ENCODE data around the gene ATM.

GRCh38 chr11:108223348-108224149 is 682 bp downstream of the ATM start:
- TF ChIP-seq ZNF24 (IDR thresholded peaks at IDR 0.05) = no peak
- TF ChIP-seq MEF2A (IDR thresholded peaks at IDR 0.05; ENCODE audit: insufficient read depth, low read depth, low read length) = 0 out of 2 replicates have a peak, but pooled peaks have one; percentile 51
- TF ChIP-seq YY1 (IDR thresholded peaks at IDR 0.05; ENCODE audit: low read depth, low read length) = 0 out of 2 replicates have a peak, but pooled peaks have one; percentile 14
- TF ChIP-seq CUX1 (IDR thresholded peaks at IDR 0.05; ENCODE audit: insufficient replicate concordance, low read depth, low read length) = peak; percentile 22
- TF ChIP-seq POLR2AphosphoS5 (IDR thresholded peaks at IDR 0.05; ENCODE audit: low read length) = peak; percentile 70
- no peak for TF ChIP-seq REST (IDR thresholded peaks at IDR 0.05; ENCODE audit: low read depth, low read length)
- no peak for TF ChIP-seq CTCF (IDR thresholded peaks at IDR 0.05 in 2 of 3, conservative IDR thresholded peaks at IDR 0.05 in 1 of 3; ENCODE audit: control insufficient read depth in 2 of 3, extremely low read depth in 1 of 3, insufficient read depth in 1 of 3, low read depth in 3 of 3, low read length in 3 of 3)
- TF ChIP-seq POLR2A (IDR thresholded peaks at IDR 0.05; ENCODE audit: low read depth, low read length) = no peak
- TF ChIP-seq ATF7 (IDR thresholded peaks at IDR 0.05; ENCODE audit: low read depth) = peak; percentile 77
- TF ChIP-seq POLR2AphosphoS2 (IDR thresholded peaks at IDR 0.05; ENCODE audit: low read depth, low read length) = no peak
- no peak for TF ChIP-seq CHD2 (IDR thresholded peaks at IDR 0.05; ENCODE audit: borderline replicate concordance, low read depth, low read length)
- no peak for TF ChIP-seq ASH2L (IDR thresholded peaks at IDR 0.05; ENCODE audit: borderline replicate concordance, low read depth)
- no peak for TF ChIP-seq EZH2 (IDR thresholded peaks at IDR 0.05; ENCODE audit: borderline replicate concordance, control insufficient read depth, low read depth, low read length)
- TF ChIP-seq RBBP5 (conservative IDR thresholded peaks at IDR 0.05) = no peak

Measured in GM12878 (cell line).